ENCODE data around the gene NCKAP5. TPM values are rescaled to one million over a fixed set of nuclear protein-coding genes. Genes with fewer than 3 reads are reported as not detected.
A peak's percentile ranks its signal among the peaks of the same experiment; 100 is the strongest.

Gene NCKAP5
- total and polyA plus RNA-seq, 2 of the 13 experiments (the other 11 are each of a cell fraction or from before 2014, with no cell fraction given): 0.01 TPM; not detected in 1

DNA sequence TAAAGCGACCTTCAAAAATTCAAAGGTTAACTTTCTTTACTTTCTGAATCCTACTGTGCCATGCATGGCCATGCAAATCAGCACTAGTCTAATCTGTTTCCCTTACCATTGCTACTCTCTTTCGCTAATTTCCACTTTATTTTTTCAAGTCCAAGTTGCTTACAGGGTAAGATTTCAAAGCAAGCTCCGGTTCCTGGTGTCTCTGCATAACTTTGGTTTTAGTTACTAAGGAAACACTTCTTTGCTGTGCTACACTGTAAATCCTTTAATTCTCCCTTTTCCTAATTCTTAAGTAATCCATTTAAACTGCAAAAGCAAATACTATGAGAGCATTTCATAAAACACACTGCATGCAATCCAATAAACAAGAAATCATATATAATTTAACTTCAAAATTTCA lies 514.7 kb downstream of the NCKAP5 start:
- in situ Hi-C loops (cut with HindIII; ENCODE audit: extremely low pct_ligation_motif_present, low pct_unique_long_range_greater_than_20kb): no loop called here
- no peaks in the 10 kb centered on the region for H3K4me1 ChIP-seq (ENCODE audit: insufficient read depth, low read length)
- peaks cover 55% of the 10 kb centered on the region for H3K9me3 ChIP-seq (ENCODE audit: low read length)
- H3K79me2 ChIP-seq (ENCODE audit: insufficient read depth, low read length): no peaks in the 10 kb centered on the region
- CTCF ChIA-PET (ENCODE audit: low intra/inter-chr PET ratio, low total read pairs): no interaction called here
- H3K27me3 ChIP-seq (ENCODE audit: control insufficient read depth in 1 of 2, insufficient read depth in 2 of 2, low read length in 2 of 2): no peaks in the 10 kb centered on the region
- no TSS peak for BruUV-seq (replicated peaks)
- no peak overlapping the region for H3K27ac ChIP-seq (ENCODE audit: extremely low read length, insufficient read depth, low read length)
- H3K9ac ChIP-seq (ENCODE audit: insufficient read depth, low read depth, low read length): no peak overlapping the region
- no peak for ATAC-seq
- POLR2A ChIA-PET: no interaction called here
- WGBS (ENCODE audit: low lambda C conversion rate): 0% methylated on average over 3 of the region's 3 CpGs
- no peak overlapping the region for H3K4me2 ChIP-seq (ENCODE audit: low read depth, low read length)
- intact Hi-C loops (cut with micrococcal nuclease; ENCODE audit: unreplicated experiment): no loop called here
- no peak for FAIRE-seq
- H4K20me1 ChIP-seq (ENCODE audit: insufficient read depth, low read length): no peaks in the 10 kb centered on the region
- H2AFZ ChIP-seq (ENCODE audit: low read length): no peak overlapping the region
- TF ChIP-seq ZNF549 (CRISPR knock-in tag; IDR thresholded peaks at IDR 0.05): no peak
- TF ChIP-seq ZNF430 (CRISPR knock-in tag; IDR thresholded peaks at IDR 0.05): no peak
- no peak for DNase-seq (ENCODE audit: low spot score)
- no peaks in the 10 kb centered on the region for H3K36me3 ChIP-seq (replicated peaks in 1 of 2; ENCODE audit: control insufficient read depth in 1 of 2, insufficient read depth in 2 of 2, low read length in 2 of 2)
- no peak overlapping the region for H3K4me3 ChIP-seq (replicated peaks in 1 of 3; ENCODE audit: insufficient read depth in 1 of 3, low read depth in 2 of 3, low read length in 3 of 3)

DNA sequence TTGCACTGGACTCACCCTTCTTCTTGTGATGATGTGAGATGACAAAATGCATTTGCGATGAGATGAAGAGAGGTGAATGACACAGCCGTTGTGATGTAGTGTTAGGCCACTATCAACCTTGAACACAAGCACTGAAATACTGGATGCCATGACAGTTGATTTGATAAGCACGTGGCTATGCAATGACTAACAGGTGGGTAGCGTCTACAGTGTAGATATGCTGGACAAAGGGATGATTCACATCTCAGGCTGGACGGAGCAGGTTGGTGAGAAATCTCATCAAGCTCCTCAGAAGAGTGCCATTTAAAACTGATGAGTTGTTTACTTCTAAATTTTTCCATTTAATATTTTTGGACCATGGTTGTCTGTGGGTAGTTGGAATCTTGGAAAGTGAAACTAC lies 522.5 kb downstream of the NCKAP5 start:
- FAIRE-seq (no peak), DNase-seq (ENCODE audit: low spot score) (no peak), ATAC-seq (no peak)
- no peaks in the 10 kb centered on the region for H3K36me3 ChIP-seq (replicated peaks in 1 of 2; ENCODE audit: control insufficient read depth in 1 of 2, insufficient read depth in 2 of 2, low read length in 2 of 2)
- H3K4me2 ChIP-seq (ENCODE audit: low read depth, low read length): no peak overlapping the region
- BruUV-seq (replicated peaks): no TSS peak
- in situ Hi-C loops (cut with HindIII; ENCODE audit: extremely low pct_ligation_motif_present, low pct_unique_long_range_greater_than_20kb): no loop called here
- no peaks in the 10 kb centered on the region for H3K4me1 ChIP-seq (ENCODE audit: insufficient read depth, low read length)
- TF ChIP-seq ZNF577 (CRISPR knock-in tag; IDR thresholded peaks at IDR 0.05; ENCODE audit: borderline replicate concordance, low read depth): no peak
- TF ChIP-seq, protein P1, sequence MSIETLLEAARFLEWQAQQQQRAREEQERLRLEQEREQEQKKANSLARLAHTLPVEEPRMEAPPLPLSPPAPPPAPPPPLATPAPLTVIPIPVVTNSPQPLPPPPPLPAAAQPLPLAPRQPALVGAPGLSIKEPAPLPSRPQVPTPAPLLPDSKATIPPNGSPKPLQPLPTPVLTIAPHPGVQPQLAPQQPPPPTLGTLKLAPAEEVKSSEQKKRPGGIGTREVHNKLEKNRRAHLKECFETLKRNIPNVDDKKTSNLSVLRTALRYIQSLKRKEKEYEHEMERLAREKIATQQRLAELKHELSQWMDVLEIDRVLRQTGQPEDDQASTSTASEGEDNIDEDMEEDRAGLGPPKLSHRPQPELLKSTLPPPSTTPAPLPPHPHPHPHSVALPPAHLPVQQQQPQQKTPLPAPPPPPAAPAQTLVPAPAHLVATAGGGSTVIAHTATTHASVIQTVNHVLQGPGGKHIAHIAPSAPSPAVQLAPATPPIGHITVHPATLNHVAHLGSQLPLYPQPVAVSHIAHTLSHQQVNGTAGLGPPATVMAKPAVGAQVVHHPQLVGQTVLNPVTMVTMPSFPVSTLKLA (IDR thresholded peaks at IDR 0.05): peak; percentile 90
- no peak for TF ChIP-seq SATB2 (CRISPR knock-in tag; IDR thresholded peaks at IDR 0.05)
- H3K4me3 ChIP-seq (replicated peaks in 1 of 3; ENCODE audit: insufficient read depth in 1 of 3, low read depth in 2 of 3, low read length in 3 of 3): no peak overlapping the region
- ChIA-PET POLR2A (no interaction called here), CTCF (ENCODE audit: low intra/inter-chr PET ratio, low total read pairs) (no interaction called here)
- intact Hi-C loops (cut with micrococcal nuclease; ENCODE audit: unreplicated experiment): no loop called here
- H3K27ac ChIP-seq (ENCODE audit: extremely low read length, insufficient read depth, low read length): no peak overlapping the region
- H3K9me3 ChIP-seq (ENCODE audit: low read length): peaks cover 57% of the 10 kb centered on the region
- H2AFZ ChIP-seq (ENCODE audit: low read length): no peak overlapping the region
- no peak overlapping the region for H3K9ac ChIP-seq (ENCODE audit: insufficient read depth, low read depth, low read length)
- 39% methylated on average over 5 of the region's 5 CpGs for WGBS (ENCODE audit: low lambda C conversion rate)
- no peaks in the 10 kb centered on the region for H3K27me3 ChIP-seq (ENCODE audit: control insufficient read depth in 1 of 2, insufficient read depth in 2 of 2, low read length in 2 of 2)
- no peaks in the 10 kb centered on the region for H4K20me1 ChIP-seq (ENCODE audit: insufficient read depth, low read length)
- no peaks in the 10 kb centered on the region for H3K79me2 ChIP-seq (ENCODE audit: insufficient read depth, low read length)

Measured in HepG2 (cell line).